HFFc6 (cell line): Measurements from ENCODE around the gene DNAAF3. TPM values are rescaled to one million over a fixed set of nuclear protein-coding genes. Genes with fewer than 3 reads are reported as not detected.
A peak's percentile ranks its signal among the peaks of the same experiment; 100 is the strongest.

Source experiments
- DNase-seq: peaks from one replicate; pipeline ENCODE4 v3.0.0-alpha.2; 2018
- H3K27ac Mint-ChIP-seq: 2 replicates; pipeline ENCODE4 v1.8.0; 2020; ENCODE audit warnings: mild to moderate bottlenecking, mixed read lengths
- H3K27me3 Mint-ChIP-seq: 2 replicates; pipeline ENCODE4 v1.8.0; 2021; ENCODE audit warnings: mild to moderate bottlenecking, moderate library complexity, mixed read lengths; ENCODE audit not compliant: insufficient read depth
- H3K36me3 Mint-ChIP-seq: 2 replicates; pipeline ENCODE4 v1.8.0; 2021; ENCODE audit warnings: low read depth, mixed read lengths
- H3K4me1 Mint-ChIP-seq: 2 replicates; pipeline ENCODE4 v1.8.0; 2020; ENCODE audit warnings: low read depth, mixed read lengths
- H3K4me3 Mint-ChIP-seq: 2 replicates; pipeline ENCODE4 v1.8.0; 2020; ENCODE audit warnings: mild to moderate bottlenecking, moderate library complexity, mixed read lengths
- H3K9me3 Mint-ChIP-seq: 2 replicates; pipeline ENCODE4 v1.8.0; 2020; ENCODE audit warnings: mild to moderate bottlenecking, mixed read lengths
- long read RNA-seq: library from polyadenylated mRNA; unstranded; transcript quantifications from one replicate; pipeline ENCODE4 v2.0.0, GENCODE V29; 2019
- total RNA-seq, 6 experiments: library from RNA; stranded (reverse); fragmentation: NEBNext Ultra II Directional; extraction: Animal tissue kit (Norgen Biotek cat#: 25700); gene quantifications; 2 replicates in 1 of 6; 3 replicates in 5 of 6; pipeline ENCODE4 v1.2.3, GENCODE V29; 2021
- TF ChIP-seq, protein P1 (sequence below): fragments of 200-600 bp; sonication (generic); IDR thresholded peaks from 2 replicates; pipeline ENCODE4 v1.5.0; 2021; ENCODE audit warnings: antibody characterized with exemption, mild to moderate bottlenecking

DNAAF3 gene
- 1 to 10 TPM in 1 of 6 experiments, under 1 TPM in 5; 0.20 to 1.1 (median 0.72) TPM for total RNA-seq
- long read RNA-seq, partial matches to known transcripts: 0 of 1 reads
- long read RNA-seq, other reads (novel, unspliced or antisense): 1 of 1 reads

DNA sequence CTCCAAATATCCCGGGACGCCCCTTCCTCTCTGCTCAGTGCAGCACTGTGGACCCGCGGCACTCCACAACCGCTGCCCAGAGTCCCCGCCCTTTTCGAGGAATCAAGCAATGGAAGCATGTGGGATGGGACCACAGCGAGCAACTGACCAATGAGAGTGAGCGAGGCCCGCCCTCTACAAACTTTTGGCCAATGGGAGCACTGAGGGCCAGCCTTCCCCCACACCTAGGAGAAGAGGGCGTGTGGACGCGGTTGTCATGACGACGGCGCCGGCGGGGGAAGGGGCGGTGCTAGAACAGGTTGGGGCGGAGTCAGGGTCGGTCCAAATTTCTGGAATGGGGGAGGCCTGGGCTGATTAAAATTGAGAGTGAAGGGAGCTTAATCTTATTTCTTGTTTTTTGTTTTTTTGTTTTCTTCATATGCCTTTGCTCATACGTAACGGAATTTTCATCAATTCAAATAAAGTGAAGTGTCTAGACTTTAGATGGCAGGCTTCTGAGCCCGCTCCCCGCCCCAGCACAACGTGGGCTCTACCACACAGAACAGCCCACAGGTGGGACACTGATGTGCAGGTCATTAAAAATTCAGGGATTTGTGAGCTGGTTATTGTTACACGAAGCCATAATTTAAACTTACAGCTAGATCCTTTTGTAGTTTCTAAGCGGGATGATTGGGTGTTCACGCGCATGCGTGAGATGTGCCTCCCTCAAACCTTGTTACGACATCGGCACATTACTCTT lies at the start of gene DNAAF3:
DNAAF3 (minus strand) TSS at position 84 of the 739 bp plus-strand sequence. CDS start 200 bp downstream, outside the sequence.
- Mint-ChIP-seq H3K9me3 (no peaks in the 10 kb centered on the region), H3K27me3 (peaks cover 9% of the 10 kb centered on the region), H3K4me3 (peak within 1 kb of the TSS; percentile 89), H3K27ac (peak within 1 kb of the TSS; percentile 59), H3K36me3 (no peaks in the 10 kb centered on the region), H3K4me1 (peaks cover 18% of the 10 kb centered on the region)
- DNase-seq: peak; percentile 98
- TF ChIP-seq, protein P1, sequence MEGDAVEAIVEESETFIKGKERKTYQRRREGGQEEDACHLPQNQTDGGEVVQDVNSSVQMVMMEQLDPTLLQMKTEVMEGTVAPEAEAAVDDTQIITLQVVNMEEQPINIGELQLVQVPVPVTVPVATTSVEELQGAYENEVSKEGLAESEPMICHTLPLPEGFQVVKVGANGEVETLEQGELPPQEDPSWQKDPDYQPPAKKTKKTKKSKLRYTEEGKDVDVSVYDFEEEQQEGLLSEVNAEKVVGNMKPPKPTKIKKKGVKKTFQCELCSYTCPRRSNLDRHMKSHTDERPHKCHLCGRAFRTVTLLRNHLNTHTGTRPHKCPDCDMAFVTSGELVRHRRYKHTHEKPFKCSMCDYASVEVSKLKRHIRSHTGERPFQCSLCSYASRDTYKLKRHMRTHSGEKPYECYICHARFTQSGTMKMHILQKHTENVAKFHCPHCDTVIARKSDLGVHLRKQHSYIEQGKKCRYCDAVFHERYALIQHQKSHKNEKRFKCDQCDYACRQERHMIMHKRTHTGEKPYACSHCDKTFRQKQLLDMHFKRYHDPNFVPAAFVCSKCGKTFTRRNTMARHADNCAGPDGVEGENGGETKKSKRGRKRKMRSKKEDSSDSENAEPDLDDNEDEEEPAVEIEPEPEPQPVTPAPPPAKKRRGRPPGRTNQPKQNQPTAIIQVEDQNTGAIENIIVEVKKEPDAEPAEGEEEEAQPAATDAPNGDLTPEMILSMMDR: no peak

DNA sequence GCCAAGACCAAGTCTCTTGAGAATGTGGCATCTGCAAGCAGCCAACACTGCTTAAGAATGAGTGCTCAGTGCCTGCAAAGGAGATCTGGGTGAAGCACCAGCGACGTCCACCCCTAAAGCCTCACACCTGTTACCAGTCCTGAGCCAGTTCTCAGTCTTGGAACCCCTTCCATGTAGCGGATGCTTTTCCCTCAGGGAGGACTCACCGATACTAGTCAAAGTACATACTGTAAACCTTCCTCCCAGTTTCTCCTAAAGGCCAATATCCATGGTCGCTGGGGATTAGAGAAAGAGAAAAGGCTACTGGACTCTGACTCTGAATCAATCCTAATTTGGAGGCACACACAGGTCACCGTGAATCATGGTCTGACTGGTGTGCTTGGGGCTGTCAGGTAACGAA lies 47.1 kb upstream of the DNAAF3 start:
- Mint-ChIP-seq H3K4me1 (peaks cover 39% of the 10 kb centered on the region), H3K36me3 (peaks cover 5% of the 10 kb centered on the region), H3K27me3 (peaks cover 7% of the 10 kb centered on the region), H3K4me3 (no peak overlapping the region), H3K27ac (no peak overlapping the region), H3K9me3 (peaks cover 22% of the 10 kb centered on the region)
- DNase-seq: no peak
- TF ChIP-seq, protein P1: no peak

DNA sequence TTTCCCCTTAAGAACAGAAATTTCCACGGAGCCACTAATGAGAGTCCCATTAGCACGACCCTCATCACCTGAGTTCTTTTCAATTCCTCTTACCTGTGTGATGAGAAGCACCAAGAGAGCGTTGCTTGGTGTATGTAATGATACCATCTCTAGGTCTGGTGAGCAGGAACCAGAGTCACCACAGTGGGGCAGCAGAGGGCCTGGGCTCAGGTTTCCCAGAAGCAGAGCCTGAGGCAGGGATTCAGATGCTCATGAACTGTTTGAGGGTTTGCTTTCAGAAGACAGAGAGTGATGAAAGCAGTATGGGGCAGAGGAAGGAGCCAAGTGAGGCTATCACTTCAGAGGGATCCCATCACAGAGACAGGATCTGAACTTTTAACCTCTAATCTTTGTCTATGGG lies 46.0 kb upstream of the DNAAF3 start:
- TF ChIP-seq, protein P1: peak; percentile 53
- Mint-ChIP-seq H3K4me1 (peaks cover 40% of the 10 kb centered on the region), H3K27me3 (peaks cover 7% of the 10 kb centered on the region), H3K9me3 (peaks cover 22% of the 10 kb centered on the region), H3K4me3 (no peak overlapping the region), H3K36me3 (peaks cover 5% of the 10 kb centered on the region), H3K27ac (no peak overlapping the region)
- no peak for DNase-seq

DNA sequence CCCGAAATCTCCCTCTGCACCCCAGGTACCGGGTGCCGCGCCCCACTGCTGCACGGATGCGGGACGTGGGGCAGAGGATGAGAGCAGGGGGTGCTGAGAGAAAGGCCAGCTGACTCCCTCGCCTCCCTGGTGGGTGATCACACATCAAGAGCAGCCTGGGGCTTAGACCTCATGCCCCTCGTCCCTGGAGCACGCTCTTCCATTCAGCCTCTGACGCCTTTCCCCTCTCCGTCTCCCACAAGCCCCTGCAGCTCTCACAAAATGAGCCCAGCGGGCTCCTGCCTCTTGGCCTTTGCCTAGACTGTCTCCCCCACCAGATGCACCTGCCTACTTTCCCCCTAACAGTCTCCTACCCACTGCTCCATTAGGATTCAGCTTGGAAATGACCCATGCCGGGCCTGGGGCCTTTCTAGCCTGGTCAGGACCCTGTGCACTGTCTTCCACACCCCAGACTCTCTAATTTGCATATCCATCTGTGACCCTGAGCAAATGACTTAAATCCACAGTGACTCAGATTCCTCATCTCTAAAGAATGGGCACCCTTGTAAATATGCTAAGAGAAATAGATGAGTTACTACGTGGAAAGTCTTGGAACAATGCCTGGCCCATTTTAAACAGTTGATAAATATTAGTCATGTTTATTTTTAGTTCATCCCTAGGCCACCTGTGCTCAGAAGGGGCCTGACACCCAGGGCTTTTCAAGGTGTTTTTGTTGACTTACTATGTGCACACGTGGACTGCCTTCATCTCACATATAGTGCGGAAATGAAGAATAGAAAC lies 43.5 kb upstream of the DNAAF3 start:
- Mint-ChIP-seq H3K27me3 (peaks cover 3% of the 10 kb centered on the region), H3K4me3 (peak overlapping the region; percentile 20), H3K36me3 (peaks cover 5% of the 10 kb centered on the region), H3K9me3 (peaks cover 18% of the 10 kb centered on the region), H3K27ac (peak overlapping the region; percentile 84), H3K4me1 (peaks cover 32% of the 10 kb centered on the region)
- peak; percentile 96 for DNase-seq
- TF ChIP-seq, protein P1: no peak

DNA sequence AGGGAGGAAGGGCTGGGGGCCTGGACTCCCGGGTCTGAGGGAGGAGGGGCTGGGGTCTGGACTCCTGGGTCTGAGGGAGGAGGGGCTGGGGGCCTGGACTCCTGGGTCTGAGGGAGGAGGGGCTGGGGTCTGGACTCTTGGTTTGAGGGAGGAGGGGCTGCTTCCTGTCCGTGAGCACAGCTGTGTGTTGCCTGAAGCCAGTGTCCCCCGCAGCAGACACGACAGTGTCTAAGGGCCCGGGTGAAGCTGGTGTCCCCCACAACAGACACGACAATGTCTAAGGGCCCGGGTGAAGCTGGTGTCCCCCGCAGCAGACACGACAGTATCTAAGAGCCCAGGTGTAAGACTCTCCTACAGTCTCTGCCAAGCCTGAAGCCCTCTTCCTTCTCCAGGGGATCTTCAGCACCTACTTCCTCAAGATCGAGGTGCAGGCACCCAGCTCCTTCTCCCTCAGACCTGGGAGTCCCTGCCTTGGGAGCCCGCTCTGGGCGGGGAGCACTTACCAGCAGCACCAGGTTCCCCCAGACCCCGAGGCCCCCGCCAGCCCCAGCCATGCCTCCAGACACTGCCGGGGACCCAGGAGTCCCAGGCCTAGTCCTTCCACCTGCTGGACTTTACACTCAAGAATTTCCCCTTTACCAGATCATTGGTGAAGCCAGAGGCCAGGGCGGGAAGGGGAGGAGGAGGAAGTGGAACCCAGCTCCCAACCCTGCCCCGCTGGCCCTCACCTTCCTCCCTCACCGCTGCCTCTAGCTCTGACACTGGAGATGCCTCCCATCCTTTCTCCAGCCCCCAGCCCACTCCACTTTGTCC lies 42.7 kb upstream of the DNAAF3 start, which contains the start of gene PTPRH:
PTPRH (minus strand) TSS at position 622 of the 813 bp plus-strand sequence; CDS start at position 554, 68 bp downstream.
- Mint-ChIP-seq H3K4me1 (peaks cover 32% of the 10 kb centered on the region), H3K36me3 (peaks cover 5% of the 10 kb centered on the region), H3K9me3 (peaks cover 16% of the 10 kb centered on the region), H3K27me3 (peaks cover 1% of the 10 kb centered on the region), H3K4me3 (peak within 1 kb of the TSS; percentile 20), H3K27ac (peak within 1 kb of the TSS; percentile 84)
- DNase-seq: no peak
- TF ChIP-seq, protein P1: no peak
